Panc1 (cell line): ENCODE data around the gene PIAS4.

ENCODE experiments used
- CTCF ChIP-seq: fragments of 450-650 bp; IDR thresholded peaks from 2 replicates; pipeline ENCODE4 v1.5.1; 2017; ENCODE audit warnings: mild to moderate bottlenecking
- POLR2AphosphoS5 ChIP-seq: IDR thresholded peaks from 2 replicates; pipeline ENCODE4 v1.6.1; 2012; ENCODE audit warnings: mild to moderate bottlenecking, low read depth, low read length, moderate library complexity

- TF ChIP-seq CTCF: no peak
- TF ChIP-seq POLR2AphosphoS5: no peak
Measured at GRCh38 chr19:3976495-3977241, 30.9 kb upstream of the PIAS4 start.
